Measurements from ENCODE around the gene ORM1.
"Not testable (repeated sequence)": the region's sequence is repeated elsewhere in the genome, so short reads cannot be mapped to it uniquely, and the experiment has no call there.

ORM1 gene

GRCh38 chr9:114322831-114323531 is at the start of gene ORM1:
TSS of gene ORM1 (plus strand) at chr9:114323098. CDS start at chr9:114323134, 36 bp downstream.
- FAIRE-seq, result not testable (repeated sequence)

- no peak for FAIRE-seq
Observed at GRCh38 chr9:114273461-114273881, 49.4 kb upstream of the ORM1 start.

GRCh38 chr9:114274217-114274616 is 48.7 kb upstream of the ORM1 start:
- no peak for FAIRE-seq

GRCh38 chr9:114275246-114276004 is 47.5 kb upstream of the ORM1 start:
- FAIRE-seq, result no peak

GRCh38 chr9:114276908-114277821 is 45.7 kb upstream of the ORM1 start:
- no peak for FAIRE-seq

GRCh38 chr9:114278356-114278755 is 44.5 kb upstream of the ORM1 start:
- no peak for FAIRE-seq

GRCh38 chr9:114278881-114279570 is 43.9 kb upstream of the ORM1 start:
- FAIRE-seq, result no peak

- FAIRE-seq, result no peak
Observed at GRCh38 chr9:114279693-114280092, 43.2 kb upstream of the ORM1 start.

- no peak for FAIRE-seq
Observed at GRCh38 chr9:114280636-114281472, 42.0 kb upstream of the ORM1 start.

- FAIRE-seq, result no peak
Observed at GRCh38 chr9:114281473-114282103, 41.3 kb upstream of the ORM1 start.

- no peak for FAIRE-seq
Observed at GRCh38 chr9:114282104-114282485, 40.8 kb upstream of the ORM1 start.

GRCh38 chr9:114282507-114282906 is 40.4 kb upstream of the ORM1 start:
- FAIRE-seq, result no peak

- FAIRE-seq, result no peak
Observed at GRCh38 chr9:114282926-114283325, 40.0 kb upstream of the ORM1 start.

GRCh38 chr9:114283551-114284111 is 39.3 kb upstream of the ORM1 start:
- FAIRE-seq, result no peak

GRCh38 chr9:114284316-114285060 is 38.4 kb upstream of the ORM1 start:
- FAIRE-seq, result no peak

GRCh38 chr9:114285166-114285867 is 37.6 kb upstream of the ORM1 start:
- no peak for FAIRE-seq

- FAIRE-seq, result no peak
Observed at GRCh38 chr9:114286146-114286679, 36.7 kb upstream of the ORM1 start.

- FAIRE-seq, result no peak
Observed at GRCh38 chr9:114287001-114287762, 35.7 kb upstream of the ORM1 start.

All from TTC549 (cell line).